Mesendoderm (in vitro differentiated cells): ENCODE measurements around the gene ADH5. TPM values are rescaled to one million over a fixed set of nuclear protein-coding genes. Genes with fewer than 3 reads are reported as not detected.

Experiments
- DNase-seq: peaks from one replicate; pipeline ENCODE4 v3.0.0; 2013
- H2AK5ac ChIP-seq: 2 replicates; pipeline ENCODE4 v1.6.1; 2013; ENCODE audit warnings: low read length, inconsistent platforms
- H2BK120ac ChIP-seq: 2 replicates; pipeline ENCODE4 v1.6.1; 2013; ENCODE audit warnings: low read depth, mild to moderate bottlenecking, low read length, moderate library complexity, mixed read lengths
- H2BK15ac ChIP-seq: replicated peaks from 2 replicates; pipeline ENCODE4 v1.6.1; 2013; ENCODE audit warnings: low read depth, mild to moderate bottlenecking, moderate library complexity
- H2BK5ac ChIP-seq: 2 replicates; pipeline ENCODE4 v1.6.1; 2013; ENCODE audit warnings: low read length, inconsistent platforms
- H3K18ac ChIP-seq: 2 replicates; pipeline ENCODE4 v1.6.1; 2013; ENCODE audit warnings: mild to moderate bottlenecking, low read length, mixed read lengths
- H3K23ac ChIP-seq: one replicate; pipeline ENCODE4 v1.6.1; 2013; ENCODE audit warnings: low read length
- H3K27ac ChIP-seq: 2 replicates; pipeline ENCODE4 v1.5.1; 2013; ENCODE audit warnings: low read depth, mild to moderate bottlenecking, inconsistent platforms, low read length, moderate library complexity
- H3K27me3 ChIP-seq: 2 replicates; pipeline ENCODE4 v1.6.1; 2013; ENCODE audit warnings: low read length, control low read depth, mild to moderate bottlenecking, inconsistent platforms; ENCODE audit not compliant: insufficient read depth, poor library complexity
- H3K36me3 ChIP-seq: 2 replicates; pipeline ENCODE4 v1.6.1; 2013; ENCODE audit warnings: low read length, inconsistent platforms; ENCODE audit not compliant: control insufficient read depth, insufficient read depth
- H3K4ac ChIP-seq: one replicate; pipeline ENCODE4 v1.6.1; 2013; ENCODE audit warnings: low read depth, mild to moderate bottlenecking, low read length, moderate library complexity
- H3K4me1 ChIP-seq: 2 replicates; pipeline ENCODE4 v1.6.1; 2013; ENCODE audit warnings: low read depth, low read length, inconsistent platforms; ENCODE audit not compliant: control insufficient read depth
- H3K4me2 ChIP-seq: 2 replicates; pipeline ENCODE4 v1.6.1; 2013; ENCODE audit warnings: low read length
- H3K4me3 ChIP-seq: 2 replicates; pipeline ENCODE4 v1.5.1; 2013; ENCODE audit warnings: mild to moderate bottlenecking, low read length
- H3K56ac ChIP-seq: one replicate; pipeline ENCODE4 v1.6.1; 2013; ENCODE audit warnings: low read length
- H3K79me1 ChIP-seq: 2 replicates; pipeline ENCODE4 v1.6.1; 2013; ENCODE audit warnings: low read length, inconsistent platforms
- H3K79me2 ChIP-seq: 2 replicates; pipeline ENCODE4 v1.6.1; 2013; ENCODE audit warnings: mild to moderate bottlenecking, low read length; ENCODE audit not compliant: control insufficient read depth, insufficient read depth
- H3K9ac ChIP-seq: 2 replicates; pipeline ENCODE4 v1.6.1; 2013; ENCODE audit warnings: low read length, inconsistent platforms
- H4K5ac ChIP-seq: one replicate; pipeline ENCODE4 v1.6.1; 2013; ENCODE audit warnings: low read length
- H4K8ac ChIP-seq: one replicate; pipeline ENCODE4 v1.6.1; 2013; ENCODE audit warnings: low read depth, mild to moderate bottlenecking, control low read depth, low read length, moderate library complexity
- WGBS: extraction: QIAGEN DNeasy Blood & Tissue Kit; methylation state at CpG from one replicate; pipeline ENCODE4 v1.1.7; 2013; ENCODE audit warnings: low lambda C conversion rate, missing lambda C conversion rate; ENCODE audit not compliant: insufficient coverage; ENCODE audit errors: extremely low coverage; 5-methylcytosine and 5-hydroxymethylcytosine counted together
- polyA plus RNA-seq, 2 experiments: library from polyadenylated mRNA; stranded (reverse); fragments of 200-250 nt; gene quantifications; one replicate each; pipeline ENCODE4 v1.2.3, GENCODE V29; 2013

The ADH5 gene
- 185 TPM for polyA plus RNA-seq (2013, experiment 1 of 2)
- polyA plus RNA-seq (2013, experiment 2 of 2), result 183 TPM

GRCh38 chr4:99088481-99089365 is at the start of gene ADH5:
Gene ADH5 (minus strand): TSS chr4:99088788. CDS start chr4:99088700, 88 bp downstream.
- H3K79me2 ChIP-seq, result peaks cover 36% of the 10 kb centered on the region
- no peaks in the 10 kb centered on the region for H3K27me3 ChIP-seq
- H3K79me1 ChIP-seq, result peaks cover 9% of the 10 kb centered on the region
- peak within 1 kb of the TSS; percentile 0 for H2BK120ac ChIP-seq
- no CpG with 5 or more reads among the region's 53 CpGs for WGBS
- H3K4ac ChIP-seq, result peak within 1 kb of the TSS; percentile 65
- peaks cover 4% of the 10 kb centered on the region for H3K4me1 ChIP-seq
- peak within 1 kb of the TSS; percentile 75 for H2BK5ac ChIP-seq
- H3K4me3 ChIP-seq, result peak within 1 kb of the TSS; percentile 84
- peak within 1 kb of the TSS; percentile 95 for H3K9ac ChIP-seq
- H4K8ac ChIP-seq, result no peak within 1 kb of the TSS
- peaks cover 4% of the 10 kb centered on the region for H3K36me3 ChIP-seq
- peak within 1 kb of the TSS; percentile 85 for H3K4me2 ChIP-seq
- H3K23ac ChIP-seq, result peak within 1 kb of the TSS; percentile 35
- H3K27ac ChIP-seq, result peak within 1 kb of the TSS; percentile 73
- H2BK15ac ChIP-seq, result no peak within 1 kb of the TSS
- H3K56ac ChIP-seq, result peak within 1 kb of the TSS; percentile 98
- H4K5ac ChIP-seq, result peak within 1 kb of the TSS; percentile 54
- peak; percentile 90 for DNase-seq
- H3K18ac ChIP-seq, result peak within 1 kb of the TSS; percentile 83
- H2AK5ac ChIP-seq, result no peak within 1 kb of the TSS

DNA sequence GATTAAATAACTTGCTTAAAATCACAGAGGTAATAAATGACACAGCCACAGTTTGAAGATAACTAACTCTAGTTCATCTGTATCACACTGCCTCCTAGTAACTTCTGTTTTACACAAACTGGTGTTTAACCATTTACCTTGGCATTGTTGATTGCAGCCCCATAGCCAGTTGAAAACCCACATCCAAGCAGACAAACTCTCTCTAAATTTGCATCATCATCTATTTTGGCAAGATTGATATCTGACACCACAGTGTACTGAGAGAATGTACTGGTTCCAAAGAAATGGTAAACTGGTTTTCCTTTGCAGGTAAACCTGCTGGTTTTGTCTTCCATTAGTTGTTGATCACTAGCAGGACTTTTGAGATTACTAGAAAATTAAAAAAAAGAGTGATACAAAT is 47.7 kb upstream of the ADH5 start:
- no peak overlapping the region for H2AK5ac ChIP-seq
- no peak overlapping the region for H3K4ac ChIP-seq
- no peak overlapping the region for H2BK5ac ChIP-seq
- DNase-seq, result no peak
- no peak overlapping the region for H3K4me2 ChIP-seq
- no peak overlapping the region for H3K18ac ChIP-seq
- H4K5ac ChIP-seq, result no peak overlapping the region
- H3K27me3 ChIP-seq, result no peaks in the 10 kb centered on the region
- no peak overlapping the region for H2BK120ac ChIP-seq
- H3K4me3 ChIP-seq, result no peak overlapping the region
- no peak overlapping the region for H3K56ac ChIP-seq
- H3K79me2 ChIP-seq, result no peaks in the 10 kb centered on the region
- H3K9ac ChIP-seq, result no peak overlapping the region
- H3K23ac ChIP-seq, result no peak overlapping the region
- H3K79me1 ChIP-seq, result no peaks in the 10 kb centered on the region
- no peak overlapping the region for H4K8ac ChIP-seq
- H3K4me1 ChIP-seq, result no peaks in the 10 kb centered on the region
- H3K27ac ChIP-seq, result no peak overlapping the region
- no peaks in the 10 kb centered on the region for H3K36me3 ChIP-seq
- no peak overlapping the region for H2BK15ac ChIP-seq

DNA sequence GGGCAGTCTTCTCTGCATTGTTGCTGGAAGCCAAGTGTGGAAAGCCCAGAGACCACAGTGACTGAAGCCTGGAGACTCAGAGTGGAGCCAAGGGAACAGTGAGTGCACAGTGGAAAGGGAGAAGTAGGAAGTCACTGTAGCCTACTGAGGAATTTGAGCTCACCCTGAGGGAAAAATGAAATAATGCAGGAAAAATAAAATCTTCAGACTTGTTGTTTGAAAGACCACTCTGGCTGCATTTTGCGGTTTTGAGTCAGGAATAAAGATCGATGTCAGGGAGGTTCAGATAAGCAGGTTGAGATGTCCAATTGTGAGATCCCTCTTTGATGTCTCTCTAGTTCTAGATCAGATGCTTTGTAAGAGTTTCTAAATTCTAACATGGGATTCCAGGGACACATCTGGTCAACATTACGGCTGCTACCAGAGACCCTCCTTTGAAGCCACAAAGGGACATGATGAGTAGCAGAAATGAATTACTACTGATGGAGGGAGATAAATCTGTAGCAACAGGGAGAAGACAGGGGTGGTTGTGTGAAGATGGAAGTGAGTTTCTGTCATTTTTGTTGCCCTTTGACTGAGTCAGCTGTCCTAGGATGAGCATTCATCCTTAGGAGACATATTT is 47.1 kb upstream of the ADH5 start:
- Histone ChIP-seq H3K36me3 (no peaks in the 10 kb centered on the region), H3K79me1 (no peaks in the 10 kb centered on the region), H2BK120ac (no peak overlapping the region), H3K4me2 (no peak overlapping the region), H3K4ac (no peak overlapping the region), H3K4me1 (no peaks in the 10 kb centered on the region), H2BK15ac (no peak overlapping the region), H4K5ac (no peak overlapping the region), H3K79me2 (no peaks in the 10 kb centered on the region), H3K56ac (no peak overlapping the region), H3K4me3 (no peak overlapping the region), H3K23ac (no peak overlapping the region), H3K27ac (no peak overlapping the region), H2AK5ac (no peak overlapping the region), H3K9ac (no peak overlapping the region), H3K18ac (no peak overlapping the region), H4K8ac (no peak overlapping the region), H3K27me3 (no peaks in the 10 kb centered on the region), H2BK5ac (no peak overlapping the region)
- DNase-seq, result no peak
- no CpG with 5 or more reads among the region's 3 CpGs for WGBS

DNA sequence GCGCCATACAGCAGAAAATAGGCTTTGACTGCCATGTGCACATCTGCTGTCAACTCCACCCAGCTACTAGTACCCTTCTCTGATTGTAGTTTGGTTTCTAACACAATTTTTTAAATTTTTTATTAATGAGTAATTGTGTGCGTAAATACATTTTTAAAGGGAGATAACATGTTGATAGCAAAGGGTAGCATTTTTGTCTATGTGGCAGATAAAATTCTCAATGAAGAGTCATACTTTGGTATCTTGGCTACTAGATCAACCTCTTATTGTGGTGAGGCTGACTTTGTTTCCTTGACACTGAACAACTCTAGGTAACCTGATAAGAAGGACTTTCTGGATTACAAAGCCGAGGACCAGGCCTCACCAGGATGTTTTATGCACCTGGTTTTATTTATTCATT is 46.0 kb upstream of the ADH5 start:
- H2BK120ac ChIP-seq, result no peak overlapping the region
- H3K27me3 ChIP-seq, result no peaks in the 10 kb centered on the region
- no peak overlapping the region for H2BK15ac ChIP-seq
- H3K18ac ChIP-seq, result no peak overlapping the region
- no peaks in the 10 kb centered on the region for H3K4me1 ChIP-seq
- WGBS, result 100% methylated on average over 1 of the region's 3 CpGs
- H3K79me1 ChIP-seq, result no peaks in the 10 kb centered on the region
- H3K23ac ChIP-seq, result no peak overlapping the region
- no peak for DNase-seq
- no peak overlapping the region for H3K27ac ChIP-seq
- no peak overlapping the region for H2AK5ac ChIP-seq
- no peak overlapping the region for H3K4ac ChIP-seq
- no peaks in the 10 kb centered on the region for H3K79me2 ChIP-seq
- no peak overlapping the region for H3K9ac ChIP-seq
- no peak overlapping the region for H4K8ac ChIP-seq
- no peak overlapping the region for H3K56ac ChIP-seq
- no peak overlapping the region for H4K5ac ChIP-seq
- H3K4me2 ChIP-seq, result no peak overlapping the region
- no peak overlapping the region for H3K4me3 ChIP-seq
- no peak overlapping the region for H2BK5ac ChIP-seq
- H3K36me3 ChIP-seq, result no peaks in the 10 kb centered on the region

- Histone ChIP-seq H2AK5ac (no peak overlapping the region), H4K5ac (no peak overlapping the region)
These were observed 42.8 kb upstream of the ADH5 start for GRCh38 chr4:99131378-99131777.

More at GRCh38 chr4:99131378-99131777, 42.8 kb upstream of the ADH5 start:
- Histone ChIP-seq H3K4ac (no peak overlapping the region), H3K56ac (no peak overlapping the region), H3K27ac (no peak overlapping the region), H2BK15ac (no peak overlapping the region), H3K23ac (no peak overlapping the region), H3K4me2 (no peak overlapping the region), H2BK120ac (no peak overlapping the region), H3K79me1 (no peaks in the 10 kb centered on the region), H3K9ac (no peak overlapping the region), H2BK5ac (no peak overlapping the region), H3K18ac (no peak overlapping the region), H3K36me3 (no peaks in the 10 kb centered on the region), H4K8ac (no peak overlapping the region), H3K27me3 (no peaks in the 10 kb centered on the region), H3K79me2 (no peaks in the 10 kb centered on the region), H3K4me3 (no peak overlapping the region), H3K4me1 (no peaks in the 10 kb centered on the region)
- no peak for DNase-seq
- no CpG with 5 or more reads among the region's 2 CpGs for WGBS
